ENCODE data around the gene EPHA6.
"Not testable (repeated sequence)": the region's sequence is repeated elsewhere in the genome, so short reads cannot be mapped to it uniquely, and the experiment has no call there.

The EPHA6 gene

GRCh38 chr3:96877510-96877909 lies 63.1 kb downstream of the EPHA6 start:
- DNase-seq (ENCODE audit: insufficient read length, low spot score) (no peak), FAIRE-seq (no peak)

GRCh38 chr3:96900031-96900430 lies 85.6 kb downstream of the EPHA6 start:
- TF ChIP-seq POLR2A (IDR thresholded peaks at IDR 0.05; ENCODE audit: low read depth, low read length) (no peak), POLR2AphosphoS5 (IDR thresholded peaks at IDR 0.05; ENCODE audit: low read depth, low read length) (no peak), SPI1 (IDR thresholded peaks at IDR 0.05; ENCODE audit: low read depth, low read length) (no peak), POU2F2 (IDR thresholded peaks at IDR 0.05; ENCODE audit: low read depth, low read length) (no peak), TAF1 (IDR thresholded peaks at IDR 0.05; ENCODE audit: low read depth, low read length) (no peak), PAX5 (IDR thresholded peaks at IDR 0.05; ENCODE audit: insufficient read depth, low read length, severe bottlenecking) (no peak)
- no peak for FAIRE-seq
- no peak for DNase-seq (ENCODE audit: insufficient read length, low spot score)

More at GRCh38 chr3:96877510-96877909, 63.1 kb downstream of the EPHA6 start:
- no peak for TF ChIP-seq PAX5 (IDR thresholded peaks at IDR 0.05; ENCODE audit: insufficient read depth, low read length, severe bottlenecking)
- no peak for TF ChIP-seq POLR2AphosphoS5 (IDR thresholded peaks at IDR 0.05; ENCODE audit: low read depth, low read length)
- no peak for TF ChIP-seq POU2F2 (IDR thresholded peaks at IDR 0.05; ENCODE audit: low read depth, low read length)
- TF ChIP-seq POLR2A (IDR thresholded peaks at IDR 0.05; ENCODE audit: low read depth, low read length) = no peak
- no peak for TF ChIP-seq TAF1 (IDR thresholded peaks at IDR 0.05; ENCODE audit: low read depth, low read length)
- no peak for TF ChIP-seq SPI1 (IDR thresholded peaks at IDR 0.05; ENCODE audit: low read depth, low read length)

- DNase-seq (ENCODE audit: insufficient read length, low spot score) = no peak
- FAIRE-seq = no peak
- no peak for TF ChIP-seq SPI1 (IDR thresholded peaks at IDR 0.05; ENCODE audit: low read depth, low read length)
- no peak for TF ChIP-seq POU2F2 (IDR thresholded peaks at IDR 0.05; ENCODE audit: low read depth, low read length)
- TF ChIP-seq POLR2AphosphoS5 (IDR thresholded peaks at IDR 0.05; ENCODE audit: low read depth, low read length) = no peak
- TF ChIP-seq PAX5 (IDR thresholded peaks at IDR 0.05; ENCODE audit: insufficient read depth, low read length, severe bottlenecking) = no peak
These were observed 86.2 kb downstream of the EPHA6 start for GRCh38 chr3:96900566-96900965.

- FAIRE-seq (no peak), DNase-seq (ENCODE audit: insufficient read length, low spot score) (no peak)
- TF ChIP-seq TAF1 (IDR thresholded peaks at IDR 0.05; ENCODE audit: low read depth, low read length) = no peak
- no peak for TF ChIP-seq POLR2A (IDR thresholded peaks at IDR 0.05; ENCODE audit: low read depth, low read length)
- TF ChIP-seq POU2F2 (IDR thresholded peaks at IDR 0.05; ENCODE audit: low read depth, low read length) = no peak
- TF ChIP-seq POLR2AphosphoS5 (IDR thresholded peaks at IDR 0.05; ENCODE audit: low read depth, low read length) = no peak
- TF ChIP-seq SPI1 (IDR thresholded peaks at IDR 0.05; ENCODE audit: low read depth, low read length) = no peak
- TF ChIP-seq PAX5 (IDR thresholded peaks at IDR 0.05; ENCODE audit: insufficient read depth, low read length, severe bottlenecking) = no peak
These were observed 101.1 kb downstream of the EPHA6 start for GRCh38 chr3:96915445-96915844.

GRCh38 chr3:96931119-96931862 lies 116.9 kb downstream of the EPHA6 start:
- FAIRE-seq (no peak), DNase-seq (ENCODE audit: insufficient read length, low spot score) (no peak)
- TF ChIP-seq PAX5 (IDR thresholded peaks at IDR 0.05; ENCODE audit: insufficient read depth, low read length, severe bottlenecking) (no peak), POU2F2 (IDR thresholded peaks at IDR 0.05; ENCODE audit: low read depth, low read length) (no peak), POLR2AphosphoS5 (IDR thresholded peaks at IDR 0.05; ENCODE audit: low read depth, low read length) (no peak), TAF1 (IDR thresholded peaks at IDR 0.05; ENCODE audit: low read depth, low read length) (no peak), POLR2A (IDR thresholded peaks at IDR 0.05; ENCODE audit: low read depth, low read length) (no peak), SPI1 (IDR thresholded peaks at IDR 0.05; ENCODE audit: low read depth, low read length) (no peak)

- not testable (repeated sequence) for FAIRE-seq
These were observed 127.7 kb downstream of the EPHA6 start for GRCh38 chr3:96942131-96942530.

GRCh38 chr3:96958856-96959255 lies 144.5 kb downstream of the EPHA6 start:
- TF ChIP-seq POLR2A (IDR thresholded peaks at IDR 0.05; ENCODE audit: low read depth, low read length) (no peak), PAX5 (IDR thresholded peaks at IDR 0.05; ENCODE audit: insufficient read depth, low read length, severe bottlenecking) (no peak), SPI1 (IDR thresholded peaks at IDR 0.05; ENCODE audit: low read depth, low read length) (no peak), POLR2AphosphoS5 (IDR thresholded peaks at IDR 0.05; ENCODE audit: low read depth, low read length) (no peak), TAF1 (IDR thresholded peaks at IDR 0.05; ENCODE audit: low read depth, low read length) (no peak), POU2F2 (IDR thresholded peaks at IDR 0.05; ENCODE audit: low read depth, low read length) (no peak)
- FAIRE-seq = no peak
- DNase-seq (ENCODE audit: insufficient read length, low spot score) = no peak

More at GRCh38 chr3:96942131-96942530, 127.7 kb downstream of the EPHA6 start:
- DNase-seq (ENCODE audit: insufficient read length, low spot score) = not testable (repeated sequence)

GRCh38 chr3:96959474-96959873 lies 145.1 kb downstream of the EPHA6 start:
- no peak for DNase-seq (ENCODE audit: insufficient read length, low spot score)

GRCh38 chr3:96959901-96960641 lies 145.7 kb downstream of the EPHA6 start:
- TF ChIP-seq SPI1 (IDR thresholded peaks at IDR 0.05; ENCODE audit: low read depth, low read length) = no peak
- TF ChIP-seq TAF1 (IDR thresholded peaks at IDR 0.05; ENCODE audit: low read depth, low read length) = no peak
- FAIRE-seq (no peak), DNase-seq (ENCODE audit: insufficient read length, low spot score) (no peak)

More at GRCh38 chr3:96959474-96959873, 145.1 kb downstream of the EPHA6 start:
- TF ChIP-seq SPI1 (IDR thresholded peaks at IDR 0.05; ENCODE audit: low read depth, low read length) (no peak), PAX5 (IDR thresholded peaks at IDR 0.05; ENCODE audit: insufficient read depth, low read length, severe bottlenecking) (no peak), POU2F2 (IDR thresholded peaks at IDR 0.05; ENCODE audit: low read depth, low read length) (no peak), POLR2AphosphoS5 (IDR thresholded peaks at IDR 0.05; ENCODE audit: low read depth, low read length) (no peak), TAF1 (IDR thresholded peaks at IDR 0.05; ENCODE audit: low read depth, low read length) (no peak)
- no peak for FAIRE-seq
